Frontal cortex (tissue), 4 donors: Measurements from ENCODE around the gene TEPSIN. TPM values are rescaled to one million over a fixed set of nuclear protein-coding genes. Genes with fewer than 3 reads are reported as not detected.

Experiments used
- DNase-seq, 2 donors: peaks; one replicate each; pipeline ENCODE4 v3.0.0; 2012; ENCODE audit warnings: low spot score in 2 of 2
- FAIRE-seq: peaks from 2 replicates; lab custom pipeline; 2012; peaks lifted over from hg19 to GRCh38; lab: Jason Lieb, UNC
- total RNA-seq: library from RNA; depleted of rRNA; stranded (reverse); fragments of >200 nt; gene quantifications from one replicate; pipeline ENCODE4 v1.2.3, GENCODE V29; 2014
- donor health status: control.
- donor health status: control.
- donor health status: control.

The TEPSIN gene
- total RNA-seq, 1 donor from 2014 or later, result 7.3 TPM

- FAIRE-seq, result no peak
Measured at GRCh38 chr17:81239714-81240555, 1.1 kb upstream of the TEPSIN start.

GRCh38 chr17:81238490-81238814, 403 bp downstream of the TEPSIN start:
- no peak for FAIRE-seq
- no peak for DNase-seq

More at GRCh38 chr17:81239714-81240555, 1.1 kb upstream of the TEPSIN start:
- DNase-seq, result no peak

GRCh38 chr17:81237591-81238489, 1.0 kb downstream of the TEPSIN start:
- FAIRE-seq (no peak), DNase-seq (no peak)

GRCh38 chr17:81236784-81237183, 2.1 kb downstream of the TEPSIN start:
- FAIRE-seq (no peak), DNase-seq (no peak)

- DNase-seq (no peak), FAIRE-seq (no peak)
Measured at GRCh38 chr17:81235822-81236740, 2.8 kb downstream of the TEPSIN start.

- DNase-seq, result no peak
- no peak for FAIRE-seq
Measured at GRCh38 chr17:81234940-81235821, 3.7 kb downstream of the TEPSIN start.

- FAIRE-seq (no peak), DNase-seq (no peak)
Measured at GRCh38 chr17:81234506-81234855, 4.4 kb downstream of the TEPSIN start.

- no peak for DNase-seq
- FAIRE-seq, result no peak
Measured at GRCh38 chr17:81233811-81234505, 4.9 kb downstream of the TEPSIN start.

GRCh38 chr17:81233316-81233715, 5.5 kb downstream of the TEPSIN start:
- FAIRE-seq (no peak), DNase-seq (no peak)

GRCh38 chr17:81232616-81233241, 6.1 kb downstream of the TEPSIN start:
- DNase-seq (no peak), FAIRE-seq (no peak)

- FAIRE-seq (no peak), DNase-seq (no peak)
Measured at GRCh38 chr17:81231766-81232581, 6.9 kb downstream of the TEPSIN start.

GRCh38 chr17:81231121-81231645, 7.7 kb downstream of the TEPSIN start:
- DNase-seq (no peak), FAIRE-seq (no peak)

- FAIRE-seq (no peak), DNase-seq (no peak)
Measured at GRCh38 chr17:81230043-81230820, 8.6 kb downstream of the TEPSIN start.

- FAIRE-seq (no peak), DNase-seq (no peak)
Measured at GRCh38 chr17:81229666-81229920, 9.3 kb downstream of the TEPSIN start.

- no peak for DNase-seq
- no peak for FAIRE-seq
Measured at GRCh38 chr17:81228834-81229665, 9.8 kb downstream of the TEPSIN start.

GRCh38 chr17:81228420-81228819, 10.4 kb downstream of the TEPSIN start:
- FAIRE-seq (no peak), DNase-seq (no peak)
